ENCODE data around the gene RASGRF2.

RASGRF2 gene

DNA sequence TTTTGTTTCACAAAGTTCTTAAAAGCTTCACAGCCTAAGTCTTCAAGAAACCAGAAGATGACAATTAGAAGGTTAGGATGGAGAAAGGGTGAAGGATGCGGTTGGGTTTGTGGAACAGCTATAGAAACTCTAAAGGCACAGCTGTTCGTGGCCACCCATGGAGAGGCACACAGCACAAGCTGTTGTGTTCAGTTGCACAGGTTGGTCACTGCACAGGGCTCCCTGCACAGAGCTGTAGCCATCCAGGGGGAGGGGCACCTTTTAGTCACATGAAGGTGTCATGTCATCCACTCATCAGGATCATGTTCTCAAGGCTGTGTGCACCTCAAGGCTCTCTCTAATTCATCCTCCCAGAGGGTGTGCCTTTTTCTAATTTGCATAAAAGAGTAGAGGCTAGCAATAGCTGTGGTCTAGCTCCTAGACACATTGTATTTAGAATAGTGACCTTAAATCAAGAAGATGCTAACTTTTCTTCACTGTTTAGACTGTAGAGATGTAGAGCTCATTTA lies 5.0 kb upstream of the RASGRF2 start:
- no peak for DNase-seq (ENCODE audit: low spot score)

DNA sequence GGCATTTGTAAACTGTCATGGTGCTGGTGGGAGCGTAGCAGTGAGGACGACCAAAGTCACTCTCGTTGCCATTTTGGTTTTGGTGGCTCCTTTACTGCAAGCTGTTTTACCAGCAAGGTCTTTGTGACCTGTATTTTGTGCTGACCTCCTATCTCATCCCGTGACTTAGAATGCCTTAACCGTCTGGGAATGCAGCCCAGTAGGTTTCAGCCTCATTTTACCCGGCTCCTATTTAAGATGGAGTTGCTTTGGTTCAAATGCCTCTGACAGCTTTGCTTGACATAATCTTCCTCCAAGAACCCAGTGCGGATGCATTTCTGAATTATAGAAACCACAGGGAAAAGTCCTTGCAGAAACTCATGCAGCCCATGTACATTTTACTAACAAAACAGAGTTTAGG lies 3.9 kb upstream of the RASGRF2 start:
- no peak for DNase-seq (ENCODE audit: low spot score)

DNA sequence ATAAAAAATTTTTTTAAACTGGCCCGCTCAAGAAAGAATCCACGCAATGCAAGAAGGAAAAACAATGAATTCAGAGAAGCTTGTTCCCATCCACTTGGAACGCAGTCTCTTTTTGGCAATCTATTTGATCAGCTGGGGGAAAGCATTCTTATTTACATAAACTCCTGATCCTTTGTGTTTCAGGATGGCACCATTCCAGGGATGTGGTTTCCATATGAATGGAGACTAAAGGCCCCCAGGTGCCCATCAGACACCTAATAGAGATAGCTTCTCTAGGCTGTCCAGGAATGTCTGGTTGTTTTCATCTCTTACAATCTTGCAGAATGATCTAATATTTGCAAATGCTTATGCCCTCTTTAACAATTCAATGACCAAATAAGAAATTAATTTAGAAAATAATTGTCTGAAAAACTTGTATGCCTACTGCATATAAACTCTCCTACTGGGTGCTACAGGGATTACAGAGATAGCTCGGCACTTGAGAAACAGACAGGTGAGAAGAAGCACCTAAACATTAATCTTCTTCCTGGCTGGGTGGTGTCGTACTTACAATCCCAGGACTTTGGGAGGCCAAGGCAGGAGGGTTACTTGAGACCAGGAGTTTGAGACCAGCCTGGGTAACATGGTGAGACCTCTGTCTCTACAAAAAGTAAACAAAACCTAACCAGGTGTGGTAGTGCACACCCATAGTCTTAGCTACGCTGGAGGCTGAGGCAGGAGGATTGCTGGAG lies 3.0 kb upstream of the RASGRF2 start:
- no peak for DNase-seq (ENCODE audit: low spot score)

DNA sequence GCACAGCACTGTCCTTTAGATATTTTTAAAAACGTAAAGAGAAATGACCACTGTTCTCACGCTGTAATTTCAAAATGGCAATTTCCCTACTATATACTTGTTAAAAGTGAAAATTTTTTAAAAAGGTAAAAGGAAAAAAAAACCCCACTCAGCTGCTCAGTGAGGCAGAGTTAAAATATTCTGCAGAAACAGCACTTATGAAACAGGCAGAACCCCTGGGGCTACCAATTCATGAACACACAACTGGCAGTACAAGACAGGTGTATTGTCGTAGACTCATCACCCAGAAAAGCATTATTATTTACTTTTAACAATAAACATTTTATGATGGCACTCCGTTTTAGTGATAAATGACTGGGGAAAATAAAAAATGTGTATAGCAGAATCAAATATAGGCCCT lies 1.5 kb upstream of the RASGRF2 start:
- no peak for DNase-seq (ENCODE audit: low spot score)

DNA sequence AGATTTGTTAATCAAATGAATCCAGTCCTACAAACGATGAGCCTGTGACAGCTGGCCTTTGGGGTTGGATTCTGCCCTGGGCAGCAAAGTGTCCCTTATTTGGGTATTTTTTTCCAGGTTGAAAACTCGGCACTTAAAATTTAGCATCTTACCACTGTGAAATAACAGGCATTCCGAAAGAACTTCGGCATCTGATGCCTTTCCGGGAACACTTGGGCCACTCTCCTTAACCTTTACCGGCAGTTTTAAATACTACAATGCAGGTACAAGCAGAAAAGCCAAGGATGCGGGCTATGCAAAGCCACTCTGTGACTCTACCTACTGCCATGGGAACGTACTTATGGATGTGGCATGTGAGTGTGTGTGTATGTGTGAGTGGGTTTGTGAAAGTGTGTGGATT lies 1.0 kb upstream of the RASGRF2 start:
- DNase-seq (ENCODE audit: low spot score): no peak

DNA sequence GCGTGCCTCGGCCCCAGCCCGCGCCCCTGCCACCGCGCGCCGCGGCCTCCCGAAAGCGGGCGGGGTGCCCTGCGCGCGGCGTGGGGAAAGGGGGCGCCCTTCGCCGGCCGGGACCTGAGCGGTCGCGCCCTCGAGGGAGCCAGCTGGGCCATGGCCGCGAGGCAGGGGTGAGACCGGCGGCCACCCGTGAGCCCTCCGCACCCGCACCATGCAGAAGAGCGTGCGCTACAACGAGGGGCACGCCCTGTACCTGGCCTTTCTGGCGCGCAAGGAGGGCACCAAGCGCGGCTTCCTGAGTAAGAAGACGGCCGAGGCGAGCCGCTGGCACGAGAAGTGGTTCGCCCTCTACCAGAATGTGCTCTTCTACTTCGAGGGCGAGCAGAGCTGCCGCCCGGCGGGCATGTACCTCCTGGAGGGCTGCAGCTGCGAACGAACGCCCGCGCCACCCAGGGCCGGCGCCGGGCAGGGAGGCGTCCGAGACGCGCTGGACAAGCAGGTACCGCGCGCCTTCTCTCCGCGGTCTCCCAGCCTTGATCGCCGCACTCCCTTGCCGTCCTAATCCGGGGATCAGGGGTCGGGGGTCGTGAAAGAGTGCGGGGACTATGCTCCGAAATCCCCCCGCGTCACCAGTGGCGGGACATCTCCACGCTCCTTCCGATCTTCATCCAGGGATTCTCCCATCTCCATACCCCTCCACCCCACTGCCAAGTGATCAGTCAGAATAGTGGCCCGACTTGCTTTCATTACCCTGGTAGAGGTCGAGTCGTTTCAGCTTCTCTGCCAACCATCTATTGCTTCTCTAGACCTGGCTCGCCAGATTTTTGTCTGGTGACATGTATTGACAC lies 590 bp downstream of the RASGRF2 start:
- peak; percentile 67 for DNase-seq (ENCODE audit: low spot score)

GRCh38 chr5:80961376-80962281 lies 1.5 kb downstream of the RASGRF2 start:
- DNase-seq (ENCODE audit: low spot score): no peak

DNA sequence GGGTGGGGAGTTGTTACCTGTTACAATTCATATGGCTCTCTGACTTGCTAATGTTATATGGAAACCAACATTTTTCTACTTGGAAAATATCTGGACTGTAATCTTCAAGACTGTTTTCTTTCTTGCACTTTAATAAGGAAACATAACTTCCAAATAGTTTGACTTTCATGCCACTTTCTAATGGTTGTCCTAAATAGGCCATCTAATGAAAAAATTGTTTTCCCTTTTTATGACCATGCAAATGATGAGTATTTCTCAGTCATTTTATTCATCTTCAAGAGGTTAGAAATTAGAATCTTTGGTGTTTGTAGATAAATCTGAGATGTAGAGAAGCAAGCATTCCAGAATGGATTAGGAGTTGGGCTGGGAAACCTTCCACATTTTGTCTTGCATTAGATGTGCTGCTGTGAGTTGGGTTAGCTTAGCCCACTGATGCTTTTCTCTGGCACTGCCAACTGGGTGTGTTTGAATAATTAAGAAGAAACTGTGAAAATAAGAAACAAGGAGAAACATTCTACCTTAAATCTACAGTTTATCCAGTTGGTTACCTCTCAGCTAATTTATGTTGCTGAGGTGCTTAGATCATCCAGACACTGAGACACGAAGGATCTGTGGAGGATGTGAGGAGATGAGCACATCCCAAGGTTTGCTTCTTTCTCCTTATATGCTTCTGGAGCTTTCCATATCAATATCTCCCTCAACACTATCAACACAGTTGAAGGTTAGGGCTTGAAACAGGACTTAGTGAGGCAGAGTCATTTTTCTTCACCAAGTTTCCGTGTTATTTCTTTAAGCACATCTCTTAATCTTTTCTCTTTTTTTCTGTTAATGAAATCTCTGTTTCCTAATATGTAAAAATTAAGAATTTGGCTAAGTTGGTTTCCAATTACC lies 2.7 kb downstream of the RASGRF2 start:
- DNase-seq (ENCODE audit: low spot score): no peak

DNA sequence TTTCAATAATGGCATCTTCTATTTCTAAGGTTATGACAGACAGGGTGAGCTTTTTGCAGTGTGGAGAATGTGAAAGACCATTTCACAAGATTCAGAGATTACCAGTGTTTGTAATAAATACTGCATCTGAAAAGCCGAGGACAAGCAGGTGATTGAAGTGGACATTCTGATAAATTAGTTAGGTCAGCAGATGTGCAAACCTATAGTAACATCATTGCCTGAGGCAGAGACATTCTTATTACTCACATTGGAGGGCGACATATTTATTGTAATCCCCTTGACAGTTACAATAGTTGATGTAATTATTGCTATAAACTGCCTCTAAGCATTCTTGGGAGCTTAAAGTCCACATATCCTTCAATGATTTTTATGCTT lies 3.3 kb downstream of the RASGRF2 start:
- DNase-seq (ENCODE audit: low spot score): no peak

- no peak for DNase-seq (ENCODE audit: low spot score)
Measured at GRCh38 chr5:80963966-80964481, 3.9 kb downstream of the RASGRF2 start.

- DNase-seq (ENCODE audit: low spot score): no peak
Measured at GRCh38 chr5:80964491-80964890, 4.3 kb downstream of the RASGRF2 start.

- no peak for DNase-seq (ENCODE audit: low spot score)
Measured at GRCh38 chr5:80964919-80965318, 4.8 kb downstream of the RASGRF2 start.

- no peak for DNase-seq (ENCODE audit: low spot score)
Measured at GRCh38 chr5:80967500-80968181, 7.5 kb downstream of the RASGRF2 start.

GRCh38 chr5:80973027-80973426 lies 12.9 kb downstream of the RASGRF2 start:
- DNase-seq (ENCODE audit: low spot score): no peak

DNA sequence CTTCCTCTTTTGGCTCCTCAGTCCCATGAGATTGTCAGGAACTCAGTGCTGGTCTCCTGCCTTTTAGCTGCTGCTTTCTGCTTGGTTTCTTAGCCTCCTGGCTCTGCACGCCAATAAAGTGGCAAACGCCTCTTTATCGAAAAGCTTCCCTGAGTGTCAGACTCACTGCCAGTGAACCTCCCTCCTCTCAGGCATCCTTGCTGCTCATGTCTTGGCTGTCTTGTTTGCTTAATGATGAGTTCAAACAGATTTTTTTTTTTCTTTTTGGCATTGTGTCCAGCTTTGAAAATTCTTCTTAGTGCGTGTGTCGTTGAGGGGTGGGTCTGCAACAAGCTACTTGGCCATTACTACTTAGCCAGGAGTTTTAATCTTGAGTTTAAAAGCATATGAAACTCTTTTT lies 14.9 kb downstream of the RASGRF2 start:
- DNase-seq (ENCODE audit: low spot score): no peak

GRCh38 chr5:80976985-80977384 lies 16.8 kb downstream of the RASGRF2 start:
- DNase-seq (ENCODE audit: low spot score): no peak

DNA sequence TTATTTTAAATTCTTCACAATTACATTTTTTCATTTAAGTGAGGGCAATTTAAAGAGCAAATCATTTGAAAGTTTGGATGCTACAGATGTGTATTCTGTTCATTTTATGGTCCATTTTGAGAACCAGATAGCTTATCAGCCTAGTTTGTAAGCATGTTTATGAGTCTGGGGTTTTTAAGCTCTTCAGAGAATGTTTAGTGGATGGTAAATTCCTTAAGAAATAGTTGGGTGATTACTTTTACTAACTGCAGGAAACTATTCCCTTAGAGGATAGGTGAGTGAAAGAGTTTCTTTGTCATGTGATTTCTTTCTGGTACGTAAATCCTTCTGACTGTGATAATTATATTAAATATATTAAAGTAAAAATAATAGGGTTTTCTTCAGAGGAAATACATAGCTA lies 17.6 kb downstream of the RASGRF2 start:
- DNase-seq (ENCODE audit: low spot score): no peak

- no peak for DNase-seq (ENCODE audit: low spot score)
Measured at GRCh38 chr5:80978772-80979317, 18.7 kb downstream of the RASGRF2 start.

- no peak for DNase-seq (ENCODE audit: low spot score)
Measured at GRCh38 chr5:80982093-80982492, 21.9 kb downstream of the RASGRF2 start.

DNA sequence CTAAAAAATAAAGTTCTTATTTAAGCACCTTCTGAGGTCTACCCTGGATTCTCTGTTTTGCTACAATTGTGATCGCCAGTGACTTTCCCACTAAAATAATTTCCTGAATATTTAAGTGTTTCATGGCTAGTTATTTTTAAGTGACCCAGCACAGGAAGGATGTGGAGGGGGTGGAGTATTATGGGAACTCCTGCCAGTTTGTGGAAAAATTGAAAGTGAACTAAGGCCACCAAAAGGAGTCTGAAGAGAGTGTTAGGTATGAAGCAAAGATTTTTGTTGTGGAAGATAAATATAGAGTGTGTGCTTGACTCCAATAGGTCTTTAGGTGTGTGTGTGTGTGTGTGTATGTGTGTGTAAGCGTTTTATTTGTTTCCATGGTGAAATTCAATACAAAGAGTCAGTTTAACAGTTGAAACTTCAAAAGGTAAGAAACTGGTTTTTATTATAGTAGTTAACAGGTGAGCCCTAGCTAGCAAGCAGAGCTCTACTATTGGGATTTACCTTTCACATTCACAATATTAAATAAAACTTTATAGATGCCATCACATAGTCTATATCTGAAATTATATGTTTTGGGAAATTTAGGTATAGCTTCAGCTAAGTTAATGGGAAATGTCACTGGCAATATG lies 25.6 kb downstream of the RASGRF2 start:
- no peak for DNase-seq (ENCODE audit: low spot score)
